ENCODE measurements around the gene FOXP1.

The FOXP1 gene

DNA sequence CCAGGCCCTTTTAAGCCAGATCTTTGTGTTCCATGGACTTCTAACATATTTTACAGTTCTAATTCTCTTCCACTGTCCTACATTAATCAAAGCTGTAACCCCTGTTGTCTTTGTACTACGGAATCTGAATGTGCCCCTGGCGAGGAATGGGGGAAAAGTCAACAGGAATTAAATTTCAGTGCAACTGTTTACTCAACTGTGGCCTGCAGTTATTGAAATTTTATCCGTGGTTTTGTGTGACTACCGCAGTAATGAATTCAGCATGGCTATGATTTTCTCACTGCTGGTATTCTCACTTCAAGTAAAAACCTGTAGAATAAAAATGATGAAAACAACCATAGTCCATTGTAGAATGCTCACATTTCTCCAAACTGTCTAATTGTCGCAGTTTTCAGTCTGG, 388.0 kb downstream of the FOXP1 start:
- DNase-seq (ENCODE audit: low read depth in 4 of 4, low spot score in 1 of 4), result no peak

DNA sequence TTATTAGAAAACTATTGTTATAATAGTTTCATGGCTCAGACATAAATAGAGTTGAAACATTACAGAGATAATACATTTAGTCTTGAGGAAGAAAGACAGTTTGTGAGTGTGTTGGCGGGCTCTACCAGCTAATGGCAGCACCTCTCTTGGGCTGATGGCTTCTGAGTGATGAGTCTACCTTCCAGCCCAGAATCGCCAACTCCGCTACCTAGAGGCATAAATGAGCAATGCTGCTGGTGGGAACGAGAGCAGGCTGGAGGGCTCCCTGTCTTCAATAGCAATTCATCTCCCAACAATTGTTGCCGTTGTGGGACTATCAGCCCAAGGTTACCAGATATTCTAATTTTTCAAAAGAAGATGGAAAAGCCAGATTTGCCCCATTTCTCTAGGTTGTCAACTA, 388.7 kb downstream of the FOXP1 start:
- DNase-seq (ENCODE audit: low read depth in 4 of 4, low spot score in 1 of 4), result no peak

DNA sequence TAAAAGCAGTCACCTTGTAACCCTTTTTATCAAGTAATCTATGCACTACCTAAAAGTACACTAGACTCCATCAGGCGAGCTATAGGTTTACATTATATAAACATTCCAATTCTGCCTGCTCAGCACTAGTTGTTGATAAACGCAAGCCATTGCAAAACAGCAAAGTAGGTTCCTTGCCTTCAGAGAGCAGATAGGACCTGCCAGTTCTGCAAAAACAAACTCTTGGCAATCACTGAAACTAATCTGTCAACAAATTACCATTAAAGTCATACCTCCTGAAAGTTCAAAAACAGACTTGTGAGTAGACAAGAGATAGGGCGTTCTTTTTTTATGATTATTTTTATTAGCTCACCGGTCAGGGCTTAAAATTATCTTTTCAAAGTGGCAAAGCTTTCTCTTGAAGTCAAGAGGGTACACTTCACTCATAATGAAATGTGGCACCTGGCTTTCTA, 392.5 kb downstream of the FOXP1 start:
- no peak for DNase-seq (ENCODE audit: low read depth in 4 of 4, low spot score in 1 of 4)

DNA sequence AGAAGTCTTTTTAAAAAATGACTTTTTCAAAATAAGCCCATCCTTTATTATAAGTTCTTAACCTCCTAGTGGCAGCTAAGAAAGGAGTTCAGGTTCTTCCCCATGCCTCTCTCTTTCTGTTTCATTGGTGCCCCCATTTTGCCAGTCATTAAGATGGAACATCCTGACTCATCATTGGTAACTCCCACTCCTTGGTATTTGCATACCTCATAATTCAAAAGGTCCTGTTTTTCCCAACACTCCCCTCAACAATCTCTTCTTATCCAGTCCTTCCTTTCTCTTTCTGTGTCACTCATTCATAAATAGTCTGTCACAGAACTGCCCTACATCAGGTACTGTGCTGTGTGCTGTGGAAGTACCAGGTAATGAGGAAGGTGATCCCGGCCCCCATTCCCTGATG, 394.0 kb downstream of the FOXP1 start:
- no peak for DNase-seq (ENCODE audit: low read depth in 4 of 4, low spot score in 1 of 4)

DNA sequence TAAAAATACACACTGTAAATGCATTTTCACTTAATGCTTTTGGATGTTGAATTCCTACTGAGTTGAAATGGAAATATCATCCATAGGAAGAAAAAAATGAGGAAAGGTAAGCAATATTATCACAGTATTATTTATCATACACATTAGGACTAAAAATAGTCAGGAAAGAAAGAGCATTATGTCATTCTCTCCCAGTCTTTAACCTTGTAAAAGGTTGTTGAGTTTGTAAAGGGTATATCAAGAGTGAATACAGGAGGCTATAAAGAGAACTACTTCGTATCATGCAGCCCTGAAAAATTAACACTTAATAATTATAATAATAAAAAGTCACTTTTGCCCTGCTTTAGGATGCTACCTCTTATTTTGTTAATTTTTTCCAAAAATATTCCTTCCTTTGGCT, 395.8 kb downstream of the FOXP1 start:
- no peak for DNase-seq (ENCODE audit: low read depth in 4 of 4, low spot score in 1 of 4)

DNA sequence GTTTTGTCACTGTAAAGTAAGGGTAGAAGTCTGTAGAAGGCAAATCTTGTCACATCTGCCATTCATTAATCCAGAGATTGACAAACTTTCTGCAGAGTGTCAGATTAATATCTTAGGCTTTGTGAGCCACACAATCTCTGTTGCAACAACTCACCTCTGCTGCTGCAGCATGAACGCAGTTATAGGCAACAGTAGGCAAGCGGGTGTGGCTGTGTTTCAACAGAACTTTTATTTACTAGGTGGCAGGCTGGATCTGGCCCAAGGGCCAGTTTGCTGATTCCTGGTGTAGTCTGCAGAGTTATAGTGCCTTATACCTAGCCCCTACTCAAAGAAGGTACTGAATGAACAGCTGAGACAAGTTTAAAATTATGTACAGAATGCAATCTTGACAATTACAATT, 396.7 kb downstream of the FOXP1 start:
- no peak for DNase-seq (ENCODE audit: low read depth in 4 of 4, low spot score in 1 of 4)

DNA sequence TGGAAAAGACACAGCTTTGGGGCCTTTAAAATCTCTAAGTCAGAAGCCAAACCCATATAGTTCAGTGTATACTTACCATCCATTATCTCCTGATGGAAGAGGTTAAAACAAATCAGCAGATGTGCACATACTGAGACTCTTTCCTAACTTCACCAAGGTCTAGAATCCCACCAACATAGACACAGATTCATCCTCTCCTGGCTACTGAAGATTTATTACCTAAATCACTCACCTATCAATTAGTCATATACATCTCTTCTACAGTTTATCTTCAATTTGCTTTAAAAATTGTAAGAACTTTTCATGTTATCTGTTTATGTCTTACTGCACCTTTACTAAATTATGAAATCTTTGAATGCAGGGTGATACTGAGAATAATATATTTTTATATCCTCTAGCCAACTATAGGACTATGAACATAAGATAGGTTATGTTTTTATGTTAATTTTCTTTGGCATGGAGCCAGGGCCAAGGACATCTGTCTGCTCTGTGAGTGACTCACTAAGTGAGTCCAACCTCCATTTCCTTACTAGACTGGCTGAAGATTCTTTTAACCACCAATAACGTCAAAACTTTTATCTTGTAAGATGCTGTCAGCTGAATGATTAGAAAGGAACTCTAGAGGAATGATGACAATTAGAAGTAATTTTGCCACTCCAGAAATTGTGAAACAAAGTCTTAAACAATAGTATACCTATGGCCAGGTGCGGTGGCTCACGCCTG, 397.6 kb downstream of the FOXP1 start:
- DNase-seq (ENCODE audit: low read depth in 4 of 4, low spot score in 1 of 4), result no peak

DNA sequence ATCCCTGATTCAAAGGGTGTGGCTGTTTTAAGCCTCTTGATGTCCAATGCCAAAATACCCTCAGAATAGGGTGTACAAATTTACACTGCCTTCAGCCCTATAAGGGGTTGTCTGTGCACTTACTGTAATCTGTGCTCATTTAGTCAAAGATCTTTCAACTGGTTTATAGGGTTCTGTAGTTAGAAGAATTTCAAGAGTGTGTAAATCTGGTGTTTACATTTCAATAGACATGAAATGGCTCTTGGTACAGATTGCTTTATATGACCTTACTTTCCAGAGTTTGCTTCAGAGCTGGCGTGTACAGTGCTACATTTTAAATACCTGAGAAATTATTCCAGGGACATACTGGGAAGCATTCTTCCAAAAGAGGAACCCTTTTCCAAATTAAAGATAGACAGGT, 399.3 kb downstream of the FOXP1 start:
- DNase-seq (ENCODE audit: low read depth in 4 of 4, low spot score in 1 of 4), result no peak

DNA sequence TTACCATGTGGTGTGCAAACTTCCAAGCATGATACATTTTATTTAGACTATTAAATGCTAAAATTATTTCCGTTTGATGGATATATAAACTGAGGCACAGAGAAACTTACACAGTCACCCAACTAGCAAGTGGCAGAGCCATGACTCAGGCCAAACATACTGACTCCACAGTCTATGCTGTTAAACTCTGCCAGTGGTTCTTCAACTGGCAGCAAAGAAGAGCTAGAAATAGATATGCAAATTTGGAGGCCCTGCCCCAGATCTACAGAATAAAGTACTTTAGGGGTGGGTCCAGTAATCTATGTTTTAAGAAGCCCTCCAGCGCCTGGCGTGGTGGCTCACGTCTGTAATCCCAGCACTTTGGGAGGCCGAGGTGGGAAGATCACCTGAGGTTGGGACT, 400.0 kb downstream of the FOXP1 start:
- DNase-seq (ENCODE audit: low read depth in 4 of 4, low spot score in 1 of 4), result no peak

DNA sequence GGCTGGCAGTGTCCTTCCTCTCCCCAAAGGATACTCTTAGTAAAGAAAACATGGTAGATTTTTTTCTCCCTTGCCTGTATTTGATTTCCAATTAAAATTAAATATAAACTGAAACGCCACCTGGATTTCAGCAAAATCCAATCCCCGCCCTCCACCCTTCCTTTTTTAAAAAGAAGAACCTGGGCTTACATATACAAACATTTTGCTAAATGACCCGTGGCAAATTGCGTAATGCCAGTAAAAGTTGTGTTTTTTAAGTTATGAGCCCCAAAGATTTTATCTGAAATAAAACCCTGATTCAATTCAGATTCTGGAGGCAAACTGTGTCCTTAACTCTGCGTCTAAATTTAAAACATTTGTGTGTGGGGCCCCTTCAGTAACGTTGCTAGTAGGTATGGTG, 403.0 kb downstream of the FOXP1 start:
- no peak for DNase-seq (ENCODE audit: low read depth in 4 of 4, low spot score in 1 of 4)

DNA sequence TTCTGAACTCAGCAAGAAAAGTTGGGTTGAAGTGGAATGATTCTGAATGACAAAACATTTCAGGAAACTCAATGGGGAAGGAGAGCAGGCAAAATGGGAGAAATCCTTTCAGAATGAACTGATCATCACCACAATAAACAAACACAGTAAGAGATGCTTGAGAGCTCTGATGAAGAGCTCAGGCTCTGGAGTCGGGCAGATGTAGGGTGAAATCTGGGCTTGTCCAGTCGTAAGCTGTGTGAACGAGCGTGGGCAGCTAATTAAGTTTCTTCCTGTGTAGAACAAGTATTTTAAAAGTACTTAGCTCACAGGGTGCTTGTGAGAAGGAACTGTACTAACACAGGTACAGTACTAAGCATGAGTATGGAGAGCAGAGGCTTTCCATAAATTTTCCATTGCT, 406.2 kb downstream of the FOXP1 start:
- DNase-seq (ENCODE audit: low read depth in 4 of 4, low spot score in 1 of 4), result no peak

DNA sequence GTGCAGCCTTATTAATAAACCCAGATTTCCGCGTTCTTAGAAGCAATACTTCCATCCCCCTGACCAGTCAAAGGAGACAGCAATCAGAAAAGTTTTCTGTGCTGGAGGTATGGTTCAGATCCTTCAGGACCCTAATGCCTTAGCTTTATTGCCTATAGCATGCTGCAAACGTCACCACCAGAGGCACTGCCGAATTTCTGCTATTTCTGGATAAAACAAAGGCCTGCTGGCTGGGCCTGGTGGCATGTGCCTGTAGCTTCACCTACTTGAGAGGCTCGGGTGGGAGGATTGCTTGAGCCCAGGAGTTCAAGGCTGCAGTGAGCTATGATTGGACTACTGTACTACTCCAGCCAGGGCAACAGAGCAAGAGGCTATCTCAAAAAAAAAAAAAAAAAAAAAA, 407.2 kb downstream of the FOXP1 start:
- no peak for DNase-seq (ENCODE audit: low read depth in 4 of 4, low spot score in 1 of 4)

DNA sequence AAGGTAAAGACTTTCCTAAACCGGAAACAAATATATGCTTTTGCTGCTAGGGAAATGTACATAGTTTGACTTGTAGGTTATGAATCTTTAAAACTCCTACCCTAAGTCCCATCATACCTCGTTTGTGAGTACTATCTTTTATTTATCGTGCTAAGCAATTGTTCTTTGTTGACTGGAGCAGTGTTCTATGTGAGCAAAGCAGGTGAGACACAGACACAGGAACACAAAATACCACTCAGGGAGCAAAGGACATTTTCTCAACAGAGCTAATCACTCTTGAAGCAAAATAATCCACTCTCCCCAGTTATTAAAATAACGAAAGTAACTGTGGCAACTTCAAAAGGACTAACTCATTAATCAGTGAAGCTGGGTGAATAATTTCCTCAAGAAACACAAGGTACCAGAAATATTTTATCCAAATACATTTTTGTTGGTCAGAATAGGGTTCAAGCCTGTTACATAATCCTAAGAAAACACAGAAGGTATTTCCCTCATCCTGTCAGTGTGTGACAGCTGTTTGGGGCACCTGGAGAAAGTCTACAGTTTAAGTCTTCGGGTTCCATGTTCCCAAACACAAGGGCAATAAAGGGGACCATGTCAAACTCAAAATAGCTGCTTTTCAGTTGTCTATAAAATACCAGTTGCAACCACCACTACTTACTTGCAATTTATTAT, 407.7 kb downstream of the FOXP1 start:
- no peak for DNase-seq (ENCODE audit: low read depth in 4 of 4, low spot score in 1 of 4)

DNA sequence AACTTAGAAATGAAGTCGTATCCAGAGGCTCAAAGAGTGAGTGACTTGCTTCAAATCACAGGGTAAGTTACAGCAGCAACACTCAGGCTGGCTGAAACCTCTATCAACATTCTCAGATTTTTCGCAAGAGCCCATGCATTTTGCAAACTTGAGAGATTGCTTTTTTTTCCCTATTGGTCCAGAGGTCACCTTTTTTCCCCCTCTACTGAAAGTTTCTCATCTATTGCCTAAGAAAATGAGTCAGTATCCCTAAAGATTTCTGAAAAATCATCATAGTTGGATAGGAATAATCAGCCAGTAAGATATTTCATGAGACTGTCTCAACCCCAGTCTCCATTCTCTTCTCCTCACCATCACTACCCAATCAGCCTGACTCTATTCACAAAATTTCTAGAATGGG, 410.6 kb downstream of the FOXP1 start:
- DNase-seq (ENCODE audit: low read depth in 4 of 4, low spot score in 1 of 4), result no peak

DNA sequence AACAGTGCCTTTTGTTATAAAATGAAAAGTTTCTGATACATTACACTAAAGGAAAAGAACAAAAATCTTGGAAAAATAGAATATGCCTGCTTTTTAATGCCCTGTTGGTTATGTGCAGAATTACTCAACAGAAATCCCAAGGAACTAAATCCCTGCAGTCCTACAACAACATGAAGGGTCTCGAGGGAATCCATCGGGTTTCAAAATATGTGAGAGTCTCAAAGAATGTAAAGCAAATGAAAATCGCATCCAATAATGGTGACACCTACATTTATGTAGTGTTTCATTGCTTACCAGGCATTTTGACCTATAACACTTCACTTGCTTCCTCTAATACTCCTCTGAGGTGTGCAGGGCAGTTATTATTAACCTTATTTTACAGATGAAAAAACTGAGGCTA, 411.3 kb downstream of the FOXP1 start:
- no peak for DNase-seq (ENCODE audit: low read depth in 4 of 4, low spot score in 1 of 4)

DNA sequence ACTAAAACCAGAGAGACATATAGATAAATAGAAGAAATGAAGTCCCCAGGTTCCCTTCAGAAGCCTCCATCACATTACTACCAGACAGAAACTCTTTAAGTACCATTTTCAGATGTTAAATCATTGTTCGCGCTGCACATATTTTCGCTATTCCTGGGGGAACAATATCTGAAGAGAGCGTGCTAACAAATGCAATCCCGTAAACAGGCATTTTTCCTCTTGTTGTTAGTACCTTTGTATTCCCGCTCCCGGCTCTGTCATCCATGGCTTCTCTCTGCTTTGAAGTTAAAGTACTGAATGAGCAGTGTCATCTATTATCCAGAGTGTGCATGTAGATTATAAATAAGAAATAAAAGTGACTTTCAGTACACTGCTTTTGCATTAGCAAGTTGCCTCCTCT, 412.3 kb downstream of the FOXP1 start:
- no peak for DNase-seq (ENCODE audit: low read depth in 4 of 4, low spot score in 1 of 4)

DNA sequence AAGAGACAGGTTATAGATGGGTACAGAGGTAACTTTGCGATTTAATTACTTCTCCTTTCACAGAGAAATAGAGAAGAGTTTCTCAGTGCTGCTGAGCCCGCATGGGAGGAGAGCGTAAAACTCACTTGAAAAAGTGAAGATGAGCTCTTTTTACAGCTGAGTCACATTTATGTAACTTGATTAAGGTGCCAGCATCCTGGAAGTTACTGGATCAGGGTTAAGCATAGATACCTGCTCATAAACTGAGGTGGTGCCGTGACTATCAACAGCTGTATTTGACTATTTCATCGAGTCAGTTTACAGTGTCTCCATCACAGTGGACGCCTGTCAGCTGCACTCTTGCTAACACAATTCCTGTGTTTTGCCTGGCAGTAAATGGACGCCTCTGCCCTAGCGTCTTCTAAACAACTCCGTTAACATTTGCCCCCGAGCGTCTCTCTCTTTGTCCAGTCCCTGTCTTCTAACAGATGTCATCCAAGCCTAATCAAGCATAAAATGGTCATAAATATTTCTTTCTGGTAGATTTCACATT, 414.6 kb downstream of the FOXP1 start:
- no peak for DNase-seq (ENCODE audit: low read depth in 4 of 4, low spot score in 1 of 4)

DNA sequence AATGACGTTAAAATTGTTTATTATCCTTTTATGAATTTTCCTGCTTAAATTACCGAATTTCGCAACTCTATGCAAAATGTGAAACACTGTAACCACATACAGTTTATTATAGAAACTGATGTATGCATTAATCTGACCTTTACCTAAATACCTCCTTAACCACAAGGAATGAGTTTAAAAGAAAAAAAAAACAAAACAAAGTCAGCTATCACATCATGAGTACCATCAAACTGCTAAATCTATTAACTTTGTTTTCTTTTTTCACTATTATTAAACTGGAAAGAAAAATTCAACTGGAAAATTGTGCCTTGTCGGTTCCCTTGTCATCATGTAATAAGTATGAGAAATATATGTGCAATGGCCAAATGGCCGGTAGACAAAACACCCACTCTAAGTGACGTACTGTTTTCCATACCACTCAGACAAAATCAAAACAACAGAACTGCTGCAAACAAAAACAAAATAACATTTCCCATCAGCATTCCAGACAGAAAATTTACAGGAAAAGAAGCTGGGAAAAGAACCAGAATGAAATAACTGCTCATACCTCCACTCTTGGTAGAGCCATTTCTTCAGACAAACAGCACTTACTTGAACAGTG, 415.3 kb downstream of the FOXP1 start:
- no peak for DNase-seq (ENCODE audit: low read depth in 4 of 4, low spot score in 1 of 4)

DNA sequence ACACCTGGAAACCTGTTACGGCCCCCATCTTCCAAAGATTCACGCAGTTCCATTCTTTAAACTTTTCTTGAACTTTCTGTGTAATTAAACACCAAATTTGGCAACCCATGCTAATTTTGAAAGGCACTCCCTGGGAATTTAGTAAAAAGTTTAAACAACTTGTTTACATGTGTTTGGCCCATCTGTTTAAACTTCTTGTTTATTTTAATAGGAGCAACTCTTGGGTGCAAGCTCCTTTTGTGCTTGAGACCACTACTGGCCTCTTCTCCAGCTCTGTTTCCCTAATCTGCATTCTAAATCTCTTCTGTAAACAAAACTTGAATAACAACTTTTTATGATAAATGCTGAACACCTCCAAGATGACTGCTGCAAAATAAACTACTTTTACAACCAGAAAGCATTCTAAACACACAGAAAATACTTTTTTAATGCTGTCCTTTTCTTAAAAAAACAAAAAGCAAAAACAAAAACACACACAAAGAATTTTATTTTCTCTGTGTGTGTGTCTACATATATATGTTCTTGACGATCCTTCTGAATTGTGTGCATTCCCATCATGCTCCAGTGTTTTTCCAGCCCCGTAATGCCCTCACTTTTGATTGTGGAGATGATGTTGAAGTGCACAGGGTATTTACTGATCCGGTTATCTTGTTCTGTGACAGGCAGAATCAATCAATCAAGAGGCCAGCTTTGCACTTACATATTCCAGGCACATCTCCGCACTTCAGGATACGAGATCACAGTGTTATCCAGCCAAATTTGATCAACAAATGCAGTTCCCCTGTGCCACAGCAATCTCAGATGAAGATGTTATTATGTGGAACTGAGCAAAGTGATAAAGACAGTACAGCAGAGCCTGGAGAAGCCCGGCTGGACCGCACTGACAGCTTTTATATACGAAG, 416.9 kb downstream of the FOXP1 start:
- no peak for DNase-seq (ENCODE audit: low read depth in 4 of 4, low spot score in 1 of 4)

DNA sequence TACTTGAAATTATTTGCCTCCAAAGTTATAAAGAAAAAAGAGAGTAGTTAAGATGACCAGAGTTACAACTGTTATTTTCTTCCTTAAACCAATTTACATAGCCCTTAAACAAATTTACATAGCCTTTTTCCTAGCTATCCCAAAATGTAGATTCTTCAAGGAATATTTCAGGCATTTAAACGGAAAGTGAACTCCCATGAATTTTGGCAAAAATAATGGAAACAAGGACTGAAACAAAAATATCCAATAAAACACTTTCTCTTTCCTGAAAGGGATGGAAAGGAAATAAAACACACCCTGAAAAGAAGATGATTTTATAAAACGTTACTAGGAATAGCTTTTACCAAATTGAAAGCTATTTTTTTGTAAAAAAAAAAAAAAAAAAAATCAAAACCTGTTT, 418.6 kb downstream of the FOXP1 start:
- DNase-seq (ENCODE audit: low read depth in 4 of 4, low spot score in 1 of 4), result no peak

DNA sequence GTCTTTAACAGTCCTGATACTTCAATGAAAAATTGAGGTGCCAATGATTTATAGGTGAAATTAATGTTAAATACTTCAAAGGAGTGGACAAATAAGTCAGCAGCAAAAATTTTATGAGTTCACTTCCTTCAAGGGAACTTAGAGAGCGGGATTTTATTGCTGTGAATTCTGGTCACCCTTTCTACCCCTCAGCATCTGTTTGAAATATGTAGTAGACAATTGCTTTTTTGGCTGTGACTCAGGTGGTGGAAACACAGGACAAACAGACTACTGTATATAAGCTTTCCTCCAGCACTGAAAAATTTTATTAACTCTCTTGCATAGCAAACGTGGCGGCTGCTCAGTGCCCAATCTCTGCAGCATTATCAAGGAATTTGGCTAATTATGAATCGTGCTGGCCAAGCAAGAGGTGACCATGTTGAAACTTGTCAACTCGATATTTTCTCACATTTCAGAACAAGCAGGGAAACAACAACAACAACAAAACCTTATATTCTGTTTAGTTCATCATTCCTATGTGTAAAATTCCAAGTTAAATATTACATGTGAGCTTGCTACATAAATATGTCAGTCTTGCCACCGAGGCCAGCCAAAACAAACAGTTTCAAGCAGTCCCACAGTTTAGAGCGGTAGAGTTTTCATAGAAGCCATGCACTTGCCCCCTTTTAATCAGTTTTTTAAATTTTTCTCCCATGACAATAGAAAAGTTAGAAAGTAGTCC, 420.2 kb downstream of the FOXP1 start:
- no peak for DNase-seq (ENCODE audit: low read depth in 4 of 4, low spot score in 1 of 4)

All from stimulated activated CD4-positive, alpha-beta T cell treated with anti-CD3 and anti-CD28 coated beads, Interleukin-1b, Interleukin-23, amount 100 ng/mL, for 24 hours (primary cell).